Natural killer cell (primary cell): ENCODE results near the gene GJB2. TPM values are rescaled to one million over a fixed set of nuclear protein-coding genes. Genes with fewer than 3 reads are reported as not detected.

Source experiments
- ATAC-seq, 3 donors: fragments of 150-1000 bp in 2 of 3; fragments of 200-7000 bp in 1 of 3; cut with Tn5 transposase; 1 replicate in 1 of 3; 2 replicates in 2 of 3; pipeline ENCODE4 v1.10.0; 2021; ENCODE audit warnings: mild to moderate bottlenecking in 2 of 3, moderate library complexity in 2 of 3
- DNase-seq, 2 donors: peaks; one replicate each; pipeline versions ENCODE4 v3.0.0 to v3.0.0-alpha.2; 2013 to 2021; ENCODE audit warnings: mixed read lengths in 1 of 2
- H3K27ac ChIP-seq: one replicate; pipeline ENCODE4 v1.5.1; 2013; ENCODE audit warnings: mild to moderate bottlenecking, low read length
- H3K27me3 ChIP-seq: one replicate; pipeline ENCODE4 v1.6.1; 2013; ENCODE audit warnings: low read length; ENCODE audit not compliant: control insufficient read depth, insufficient read depth
- H3K36me3 ChIP-seq: one replicate; pipeline ENCODE4 v1.6.1; 2013; ENCODE audit warnings: low read length; ENCODE audit not compliant: control insufficient read depth, insufficient read depth
- H3K4me1 ChIP-seq: one replicate; pipeline ENCODE4 v1.6.1; 2013; ENCODE audit warnings: low read length; ENCODE audit not compliant: control insufficient read depth, insufficient read depth
- H3K4me3 ChIP-seq: one replicate; pipeline ENCODE4 v1.5.1; 2013; ENCODE audit warnings: low read length
- H3K9me3 ChIP-seq: one replicate; pipeline ENCODE4 v1.6.1; 2013; ENCODE audit warnings: low read length; ENCODE audit not compliant: control insufficient read depth, insufficient read depth
- H3K27ac Mint-ChIP-seq, 2 donors: one replicate each; pipeline ENCODE4 v1.8.0; 2022; ENCODE audit warnings: mild to moderate bottlenecking in 2 of 2, mixed read lengths in 2 of 2, moderate library complexity in 1 of 2
- H3K27me3 Mint-ChIP-seq, 2 donors: one replicate each; pipeline ENCODE4 v1.8.0; 2022; ENCODE audit warnings: low read depth in 2 of 2, mixed read lengths in 2 of 2
- H3K36me3 Mint-ChIP-seq: one replicate; pipeline ENCODE4 v1.8.0; 2022; ENCODE audit warnings: mixed read lengths
- H3K4me1 Mint-ChIP-seq, 2 donors: one replicate each; pipeline ENCODE4 v1.8.0; 2022; ENCODE audit warnings: mixed read lengths in 2 of 2
- H3K4me3 Mint-ChIP-seq: one replicate; pipeline ENCODE4 v1.8.0; 2022; ENCODE audit warnings: mild to moderate bottlenecking, moderate library complexity, mixed read lengths
- H3K9me3 Mint-ChIP-seq, 2 donors: one replicate each; pipeline ENCODE4 v1.8.0; 2022; ENCODE audit warnings: mixed read lengths in 2 of 2
- WGBS: methylation state at CpG from one replicate; pipeline ENCODE4 v1.1.7; 2013; ENCODE audit warnings: missing lambda C conversion rate; ENCODE audit not compliant: insufficient coverage; 5-methylcytosine and 5-hydroxymethylcytosine counted together
- intact Hi-C: fragments of 100-400 bp; cut with micrococcal nuclease; formaldehyde crosslinking; loops from one replicate; pipeline ENCODE4 v1.14.2; 2022
- total RNA-seq, 4 donors: library from RNA; stranded (reverse); fragments of 120-200 nt in 1 of 4; gene quantifications; one replicate each; pipeline versions ENCODE4 v1.2.3 to v1.2.4, GENCODE V29; 2013 to 2022
- TF ChIP-seq, protein P1 (sequence below): fragments of 200-600 bp; IDR thresholded peaks from one replicate; pipeline ENCODE4 v1.8.0; 2022; ENCODE audit warnings: antibody characterized with exemption

The GJB2 gene
- total RNA-seq, 3 donors from 2014 or later (not counting 1 experiment from before 2014, with no cell fraction given), result 0.40 TPM; not detected in 2

DNA sequence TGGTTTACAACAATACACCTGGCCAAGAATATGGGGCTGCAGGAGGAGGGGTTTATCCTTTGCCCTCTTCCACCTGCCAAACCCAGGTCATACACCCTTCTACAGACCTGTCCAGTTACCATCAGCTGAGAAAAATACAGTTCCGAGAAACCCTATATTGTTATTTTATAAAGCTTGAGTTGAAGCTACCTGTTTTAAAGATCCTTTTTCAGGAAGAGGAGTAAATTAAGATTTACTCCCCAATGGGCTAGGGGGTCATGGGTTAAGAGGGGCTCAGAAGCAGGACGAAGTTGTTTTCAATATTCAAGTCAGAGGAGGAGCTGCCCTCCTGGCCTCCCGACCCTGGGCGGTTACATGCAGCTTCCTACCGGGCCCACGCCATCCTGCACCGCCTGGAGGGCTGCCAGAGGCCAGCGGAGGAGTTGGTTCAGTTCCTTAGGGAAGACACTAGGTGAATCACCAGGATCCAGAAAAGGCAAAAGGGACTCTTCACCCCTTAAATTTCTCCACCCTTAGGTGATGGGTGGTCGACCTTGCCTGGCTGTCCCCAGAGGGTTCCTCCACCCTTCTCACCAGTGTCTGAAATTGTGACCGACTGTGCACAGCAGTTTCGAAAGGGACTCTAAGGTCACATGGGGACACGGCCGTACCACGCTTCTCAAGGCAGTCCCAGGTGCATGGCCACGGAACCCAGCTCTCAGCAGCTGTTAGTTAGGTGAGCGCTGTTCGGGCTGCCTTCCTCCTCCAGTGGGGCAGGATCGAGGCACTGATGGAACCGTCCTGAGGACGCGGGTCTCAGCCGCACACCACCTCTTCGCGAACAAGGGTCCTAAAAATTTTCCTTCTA, 1.2 kb downstream of the GJB2 start:
- WGBS, result 34% methylated on average over 23 of the region's 24 CpGs
- Mint-ChIP-seq H3K9me3 (no peaks in the 10 kb centered on the region), H3K27ac (no peak overlapping the region), H3K4me1 (peaks cover 14 to 18% of the 10 kb centered on the region in 2 donors), H3K4me3 (peak overlapping the region; percentile 50), H3K27me3 (peaks cover 51 to 61% of the 10 kb centered on the region in 2 donors), H3K36me3 (no peaks in the 10 kb centered on the region)
- no peaks in the 10 kb centered on the region for H3K36me3 ChIP-seq
- TF ChIP-seq, protein P1, sequence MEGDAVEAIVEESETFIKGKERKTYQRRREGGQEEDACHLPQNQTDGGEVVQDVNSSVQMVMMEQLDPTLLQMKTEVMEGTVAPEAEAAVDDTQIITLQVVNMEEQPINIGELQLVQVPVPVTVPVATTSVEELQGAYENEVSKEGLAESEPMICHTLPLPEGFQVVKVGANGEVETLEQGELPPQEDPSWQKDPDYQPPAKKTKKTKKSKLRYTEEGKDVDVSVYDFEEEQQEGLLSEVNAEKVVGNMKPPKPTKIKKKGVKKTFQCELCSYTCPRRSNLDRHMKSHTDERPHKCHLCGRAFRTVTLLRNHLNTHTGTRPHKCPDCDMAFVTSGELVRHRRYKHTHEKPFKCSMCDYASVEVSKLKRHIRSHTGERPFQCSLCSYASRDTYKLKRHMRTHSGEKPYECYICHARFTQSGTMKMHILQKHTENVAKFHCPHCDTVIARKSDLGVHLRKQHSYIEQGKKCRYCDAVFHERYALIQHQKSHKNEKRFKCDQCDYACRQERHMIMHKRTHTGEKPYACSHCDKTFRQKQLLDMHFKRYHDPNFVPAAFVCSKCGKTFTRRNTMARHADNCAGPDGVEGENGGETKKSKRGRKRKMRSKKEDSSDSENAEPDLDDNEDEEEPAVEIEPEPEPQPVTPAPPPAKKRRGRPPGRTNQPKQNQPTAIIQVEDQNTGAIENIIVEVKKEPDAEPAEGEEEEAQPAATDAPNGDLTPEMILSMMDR, result no peak
- H3K27me3 ChIP-seq, result peaks cover 42% of the 10 kb centered on the region
- no peak overlapping the region for H3K4me3 ChIP-seq
- H3K27ac ChIP-seq, result no peak overlapping the region
- ATAC-seq, result peak in 2 of 3 donors; percentile 15 to 18
- intact Hi-C loops, result no loop called here
- peak in 1 of 2 donors; percentile 27 for DNase-seq
- peaks cover 24% of the 10 kb centered on the region for H3K4me1 ChIP-seq
- H3K9me3 ChIP-seq, result no peaks in the 10 kb centered on the region

DNA sequence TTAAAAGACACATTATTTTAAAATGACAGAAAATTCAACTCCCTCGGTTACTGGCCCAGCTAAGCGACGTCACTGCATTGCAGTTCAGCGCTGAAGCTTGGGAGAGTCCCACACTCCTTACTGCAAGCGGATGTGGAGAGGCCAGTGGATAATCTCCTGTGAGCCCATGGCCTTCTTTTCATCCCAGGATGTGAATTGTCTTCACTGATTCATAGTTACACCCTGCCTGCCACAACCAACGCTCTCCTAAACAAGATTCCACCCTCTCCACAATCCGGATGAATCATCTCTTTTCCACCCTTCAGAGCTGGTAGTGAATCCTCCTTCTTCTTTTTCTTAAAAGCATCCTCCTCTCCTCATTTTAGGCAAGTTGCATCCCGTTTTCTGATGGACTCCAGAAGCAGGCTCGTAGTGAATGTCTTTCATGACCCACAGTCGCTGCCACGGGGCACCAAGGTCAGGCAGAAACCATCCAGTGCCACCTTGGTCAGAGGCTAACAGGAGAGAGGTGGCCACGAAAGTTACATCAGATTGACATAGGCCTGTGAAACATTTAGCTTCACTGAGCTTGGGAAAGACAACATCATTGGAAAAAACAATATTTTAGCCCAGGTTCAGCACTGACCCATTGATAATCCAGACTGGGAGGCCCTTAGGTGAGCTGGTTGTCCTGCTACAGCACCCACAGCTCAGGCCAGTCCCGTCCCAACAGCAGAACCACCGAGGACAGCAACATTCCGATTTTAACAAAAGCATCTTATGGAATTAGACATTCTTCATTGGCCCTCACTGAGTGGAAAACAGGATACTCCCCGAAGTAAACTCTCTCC, 2.0 kb downstream of the GJB2 start:
- intact Hi-C loops, result no loop called here
- Mint-ChIP-seq H3K9me3 (no peaks in the 10 kb centered on the region), H3K4me3 (no peak overlapping the region), H3K36me3 (no peaks in the 10 kb centered on the region), H3K27ac (no peak overlapping the region), H3K4me1 (peaks cover 14 to 18% of the 10 kb centered on the region in 2 donors), H3K27me3 (peaks cover 47 to 53% of the 10 kb centered on the region in 2 donors)
- Histone ChIP-seq H3K4me3 (no peak overlapping the region), H3K27me3 (peaks cover 35% of the 10 kb centered on the region), H3K4me1 (peaks cover 24% of the 10 kb centered on the region), H3K9me3 (no peaks in the 10 kb centered on the region), H3K27ac (no peak overlapping the region), H3K36me3 (no peaks in the 10 kb centered on the region)
- 88% methylated on average over 14 of the region's 16 CpGs for WGBS
- TF ChIP-seq, protein P1, result no peak
- no peak for ATAC-seq
- DNase-seq, result no peak

DNA sequence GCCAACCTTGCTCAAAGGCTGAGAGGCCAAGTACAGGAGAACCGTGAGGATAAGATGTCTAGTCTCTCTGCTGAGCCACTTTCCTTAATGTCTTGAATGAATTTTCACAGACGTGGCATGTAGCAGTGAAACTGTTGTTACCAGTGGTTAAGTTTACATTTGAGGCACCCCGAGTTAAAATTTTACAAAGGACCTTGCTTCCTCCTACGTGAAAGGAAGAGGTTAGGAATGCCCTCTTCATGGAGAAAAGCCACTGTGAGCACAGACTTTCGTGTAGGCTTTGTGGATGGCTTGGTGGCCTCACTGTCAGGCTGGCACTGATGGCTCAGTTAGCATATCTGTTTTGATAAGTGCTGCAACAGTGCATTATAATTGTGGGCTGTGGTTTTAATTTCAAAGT, 2.7 kb downstream of the GJB2 start:
- Mint-ChIP-seq H3K27me3 (peaks cover 41 to 47% of the 10 kb centered on the region in 2 donors), H3K27ac (no peak overlapping the region), H3K36me3 (no peaks in the 10 kb centered on the region), H3K4me3 (no peak overlapping the region), H3K4me1 (peaks cover 14 to 18% of the 10 kb centered on the region in 2 donors), H3K9me3 (no peaks in the 10 kb centered on the region)
- DNase-seq (no peak), ATAC-seq (no peak)
- Histone ChIP-seq H3K4me3 (no peak overlapping the region), H3K4me1 (peaks cover 24% of the 10 kb centered on the region), H3K36me3 (no peaks in the 10 kb centered on the region), H3K27ac (no peak overlapping the region), H3K9me3 (no peaks in the 10 kb centered on the region), H3K27me3 (peaks cover 31% of the 10 kb centered on the region)
- intact Hi-C loops, result no loop called here
- WGBS, result 72% methylated on average over 5 of the region's 5 CpGs
- TF ChIP-seq, protein P1, result no peak
